HEK293 (cell line): ENCODE results near the gene ETNK2.
A peak's percentile ranks its signal among the peaks of the same experiment; 100 is the strongest.

ENCODE experiments used
- ATF2 ChIP-seq: fragments of 450-650 bp; formaldehyde crosslinking; IDR thresholded peaks from 2 replicates; pipeline ENCODE4 v1.5.1; 2016; ENCODE audit warnings: missing biosample characterization, missing genetic modification characterization, low read depth
- BCL6B ChIP-seq: fragments of 450-650 bp; formaldehyde crosslinking; IDR thresholded peaks from 2 replicates; pipeline ENCODE4 v1.5.1; 2017; ENCODE audit warnings: missing biosample characterization, missing genetic modification characterization
- EGR2 ChIP-seq: fragments of 450-650 bp; formaldehyde crosslinking; IDR thresholded peaks from 2 replicates; pipeline ENCODE4 v1.5.1; 2016; ENCODE audit warnings: low read depth, missing biosample characterization, missing genetic modification characterization
- GLI4 ChIP-seq: fragments of 450-650 bp; formaldehyde crosslinking; IDR thresholded peaks from 2 replicates; pipeline ENCODE4 v1.5.1; 2016; ENCODE audit warnings: missing biosample characterization, missing genetic modification characterization
- GLIS1 ChIP-seq: fragments of 450-650 bp; formaldehyde crosslinking; IDR thresholded peaks from 2 replicates; pipeline ENCODE4 v1.5.1; 2016; ENCODE audit warnings: missing biosample characterization, missing genetic modification characterization
- HOXC10 ChIP-seq: sonication (generic); formaldehyde crosslinking; IDR thresholded peaks from 2 replicates; pipeline ENCODE4 v1.8.1; 2023; ENCODE audit warnings: mild to moderate bottlenecking, missing genetic modification reagents
- KLF10 ChIP-seq: fragments of 450-650 bp; IDR thresholded peaks from 2 replicates; pipeline ENCODE4 v1.5.1; 2018; ENCODE audit warnings: missing biosample characterization, mild to moderate bottlenecking, missing genetic modification characterization
- KLF9 ChIP-seq: fragments of 450-650 bp; formaldehyde crosslinking; IDR thresholded peaks from 2 replicates; pipeline ENCODE4 v1.5.1; 2016; ENCODE audit warnings: missing biosample characterization, missing genetic modification characterization, low read depth
- SETDB1 ChIP-seq: IDR thresholded peaks from one replicate; pipeline ENCODE4 v1.6.1; 2017; ENCODE audit warnings: mild to moderate bottlenecking, low read length, moderate library complexity, mixed read lengths; ENCODE audit not compliant: insufficient read length
- SP7 ChIP-seq: fragments of 450-650 bp; formaldehyde crosslinking; IDR thresholded peaks from 2 replicates; pipeline ENCODE4 v1.5.1; 2016; ENCODE audit warnings: missing biosample characterization, missing genetic modification characterization
- TRIM28 ChIP-seq: IDR thresholded peaks from 2 replicates; pipeline ENCODE4 v1.6.1; 2011; ENCODE audit warnings: low read length, control low read depth, borderline replicate concordance
- ZBTB20 ChIP-seq: fragments of 450-650 bp; formaldehyde crosslinking; IDR thresholded peaks from 2 replicates; pipeline ENCODE4 v1.5.1; 2016; ENCODE audit warnings: missing biosample characterization, missing genetic modification characterization
- ZBTB21 ChIP-seq: fragments of 450-650 bp; formaldehyde crosslinking; IDR thresholded peaks from 2 replicates; pipeline ENCODE4 v1.5.1; 2017; ENCODE audit warnings: missing biosample characterization, missing genetic modification characterization
- ZBTB48 ChIP-seq: fragments of 450-650 bp; formaldehyde crosslinking; IDR thresholded peaks from 2 replicates; pipeline ENCODE4 v1.5.1; 2016; ENCODE audit warnings: missing biosample characterization, missing genetic modification characterization
- ZBTB6 ChIP-seq: fragments of 450-650 bp; formaldehyde crosslinking; IDR thresholded peaks from 2 replicates; pipeline ENCODE4 v1.5.1; 2017; ENCODE audit warnings: missing biosample characterization, missing genetic modification characterization
- ZEB2 ChIP-seq: fragments of 450-650 bp; formaldehyde crosslinking; IDR thresholded peaks from 2 replicates; pipeline ENCODE4 v1.5.1; 2016; ENCODE audit warnings: missing biosample characterization, missing genetic modification characterization
- ZNF175 ChIP-seq: fragments of 450-650 bp; formaldehyde crosslinking; IDR thresholded peaks from 2 replicates; pipeline ENCODE4 v1.5.1; 2016; ENCODE audit warnings: missing biosample characterization, missing genetic modification characterization
- ZNF18 ChIP-seq: fragments of 450-650 bp; formaldehyde crosslinking; IDR thresholded peaks from 2 replicates; pipeline ENCODE4 v1.5.1; 2016; ENCODE audit warnings: missing biosample characterization, missing genetic modification characterization
- ZNF223 ChIP-seq: fragments of 450-650 bp; formaldehyde crosslinking; IDR thresholded peaks from 2 replicates; pipeline ENCODE4 v1.5.1; 2016; ENCODE audit warnings: missing biosample characterization, missing genetic modification characterization
- ZNF266 ChIP-seq: fragments of 450-650 bp; formaldehyde crosslinking; IDR thresholded peaks from 2 replicates; pipeline ENCODE4 v1.5.1; 2016; ENCODE audit warnings: missing biosample characterization, missing genetic modification characterization, low read depth
- ZNF292 ChIP-seq: fragments of 450-650 bp; formaldehyde crosslinking; IDR thresholded peaks from 2 replicates; pipeline ENCODE4 v1.5.1; 2016; ENCODE audit warnings: low read depth, missing biosample characterization, missing genetic modification characterization, borderline replicate concordance
- ZNF416 ChIP-seq: fragments of 450-650 bp; formaldehyde crosslinking; IDR thresholded peaks from 2 replicates; pipeline ENCODE4 v1.5.1; 2016; ENCODE audit warnings: missing biosample characterization, missing genetic modification characterization
- ZNF426 ChIP-seq: fragments of 450-650 bp; formaldehyde crosslinking; IDR thresholded peaks from 2 replicates; pipeline ENCODE4 v1.5.1; 2017; ENCODE audit warnings: missing biosample characterization, missing genetic modification characterization, mild to moderate bottlenecking, inconsistent platforms, moderate library complexity
- ZNF473 ChIP-seq: fragments of 450-650 bp; formaldehyde crosslinking; IDR thresholded peaks from 2 replicates; pipeline ENCODE4 v1.5.1; 2017; ENCODE audit warnings: missing biosample characterization, missing genetic modification characterization
- ZNF514 ChIP-seq: fragments of 450-650 bp; formaldehyde crosslinking; IDR thresholded peaks from 2 replicates; pipeline ENCODE4 v1.5.1; 2016; ENCODE audit warnings: missing biosample characterization, missing genetic modification characterization
- ZNF626 ChIP-seq: fragments of 450-650 bp; sonication (Bioruptor Pico); formaldehyde crosslinking; IDR thresholded peaks from 2 replicates; pipeline ENCODE4 v1.5.1; 2018; ENCODE audit warnings: missing biosample characterization, missing genetic modification characterization, inconsistent platforms
- ZNF629 ChIP-seq: fragments of 450-650 bp; formaldehyde crosslinking; IDR thresholded peaks from 2 replicates; pipeline ENCODE4 v1.5.1; 2017; ENCODE audit warnings: missing biosample characterization, missing genetic modification characterization
- ZNF747 ChIP-seq: fragments of 450-650 bp; formaldehyde crosslinking; IDR thresholded peaks from 2 replicates; pipeline ENCODE4 v1.5.1; 2016; ENCODE audit warnings: missing biosample characterization, missing genetic modification characterization
- ZNF776 ChIP-seq: fragments of 450-650 bp; formaldehyde crosslinking; IDR thresholded peaks from 2 replicates; pipeline ENCODE4 v1.5.0; 2017; ENCODE audit warnings: missing biosample characterization, missing genetic modification characterization, borderline replicate concordance
- TF ChIP-seq, protein P1 (sequence below): fragments of 450-650 bp; formaldehyde crosslinking; conservative IDR thresholded peaks from 2 replicates; pipeline ENCODE4 v1.5.1; 2016; ENCODE audit warnings: low read depth, missing biosample characterization, missing genetic modification characterization

The ETNK2 gene

DNA sequence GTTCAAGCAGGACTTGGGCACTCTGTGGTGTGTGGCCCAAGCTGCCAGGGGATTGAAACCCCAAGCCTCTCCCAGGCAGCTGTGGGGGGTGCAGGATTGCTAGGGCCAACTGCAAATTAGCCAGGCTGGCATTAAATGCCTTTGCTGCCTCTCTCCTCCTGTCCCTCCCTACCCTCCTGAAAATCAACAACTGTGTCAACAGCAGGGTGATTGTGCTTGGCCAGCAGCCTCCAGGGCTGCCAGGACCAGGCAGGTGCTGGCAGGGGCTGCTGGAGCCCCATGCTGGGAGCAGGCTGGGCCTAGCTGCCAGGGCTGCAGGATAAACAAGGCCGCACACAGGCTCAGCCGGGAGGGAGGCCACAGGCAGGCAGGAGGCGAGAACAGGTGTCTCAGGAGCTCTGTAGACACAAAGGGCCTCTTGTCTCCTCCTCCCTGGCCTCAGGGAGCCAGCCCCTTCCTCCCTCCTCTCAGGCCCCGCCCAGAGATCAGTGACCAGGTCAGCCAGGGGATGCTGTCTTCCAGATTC lies 67.5 kb downstream of the ETNK2 start (continued):
- no peak for TF ChIP-seq ZNF747 (tag by site-specific recombination)
- TF ChIP-seq ZNF292 (tag by site-specific recombination): no peak
- peak; percentile 94 for TF ChIP-seq GLIS1 (tag by site-specific recombination)
- TF ChIP-seq ZBTB21 (tag by site-specific recombination): no peak
- no peak for TF ChIP-seq EGR2
- TF ChIP-seq ZNF18: no peak
- TF ChIP-seq ZBTB6 (tag by site-specific recombination): no peak
- TF ChIP-seq ATF2: no peak
- TF ChIP-seq ZBTB48 (tag by site-specific recombination): peak; percentile 45; the same call in 1 of the 2 replicates
- TF ChIP-seq ZNF175 (tag by site-specific recombination): no peak
- no peak for TF ChIP-seq ZNF629
- TF ChIP-seq, protein P1, sequence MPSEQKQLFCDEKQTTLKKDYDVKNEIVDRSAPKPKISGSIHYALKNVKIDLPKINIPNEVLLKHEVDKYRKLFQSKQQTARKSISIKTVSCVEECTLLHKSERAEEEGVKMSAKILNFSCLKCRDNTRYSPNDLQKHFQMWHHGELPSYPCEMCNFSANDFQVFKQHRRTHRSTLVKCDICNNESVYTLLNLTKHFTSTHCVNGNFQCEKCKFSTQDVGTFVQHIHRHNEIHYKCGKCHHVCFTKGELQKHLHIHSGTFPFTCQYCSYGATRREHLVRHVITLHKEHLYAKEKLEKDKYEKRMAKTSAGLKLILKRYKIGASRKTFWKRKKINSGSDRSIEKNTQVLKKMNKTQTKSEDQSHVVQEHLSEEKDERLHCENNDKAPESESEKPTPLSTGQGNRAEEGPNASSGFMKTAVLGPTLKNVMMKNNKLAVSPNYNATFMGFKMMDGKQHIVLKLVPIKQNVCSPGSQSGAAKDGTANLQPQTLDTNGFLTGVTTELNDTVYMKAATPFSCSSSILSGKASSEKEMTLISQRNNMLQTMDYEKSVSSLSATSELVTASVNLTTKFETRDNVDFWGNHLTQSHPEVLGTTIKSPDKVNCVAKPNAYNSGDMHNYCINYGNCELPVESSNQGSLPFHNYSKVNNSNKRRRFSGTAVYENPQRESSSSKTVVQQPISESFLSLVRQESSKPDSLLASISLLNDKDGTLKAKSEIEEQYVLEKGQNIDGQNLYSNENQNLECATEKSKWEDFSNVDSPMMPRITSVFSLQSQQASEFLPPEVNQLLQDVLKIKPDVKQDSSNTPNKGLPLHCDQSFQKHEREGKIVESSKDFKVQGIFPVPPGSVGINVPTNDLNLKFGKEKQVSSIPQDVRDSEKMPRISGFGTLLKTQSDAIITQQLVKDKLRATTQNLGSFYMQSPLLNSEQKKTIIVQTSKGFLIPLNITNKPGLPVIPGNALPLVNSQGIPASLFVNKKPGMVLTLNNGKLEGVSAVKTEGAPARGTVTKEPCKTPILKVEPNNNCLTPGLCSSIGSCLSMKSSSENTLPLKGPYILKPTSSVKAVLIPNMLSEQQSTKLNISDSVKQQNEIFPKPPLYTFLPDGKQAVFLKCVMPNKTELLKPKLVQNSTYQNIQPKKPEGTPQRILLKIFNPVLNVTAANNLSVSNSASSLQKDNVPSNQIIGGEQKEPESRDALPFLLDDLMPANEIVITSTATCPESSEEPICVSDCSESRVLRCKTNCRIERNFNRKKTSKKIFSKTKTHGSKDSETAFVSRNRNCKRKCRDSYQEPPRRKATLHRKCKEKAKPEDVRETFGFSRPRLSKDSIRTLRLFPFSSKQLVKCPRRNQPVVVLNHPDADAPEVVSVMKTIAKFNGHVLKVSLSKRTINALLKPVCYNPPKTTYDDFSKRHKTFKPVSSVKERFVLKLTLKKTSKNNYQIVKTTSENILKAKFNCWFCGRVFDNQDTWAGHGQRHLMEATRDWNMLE: no peak
- TF ChIP-seq ZEB2 (tag by site-specific recombination): no peak
- TF ChIP-seq ZNF266 (tag by site-specific recombination): no peak
- no peak for TF ChIP-seq ZNF473
- peak; percentile 29; the same call in 1 of the 2 replicates for TF ChIP-seq SP7 (tag by site-specific recombination)
- TF ChIP-seq ZBTB20 (tag by site-specific recombination): peak; percentile 50; the same call in 1 of the 2 replicates
- no peak for TF ChIP-seq ZNF223 (tag by site-specific recombination)
- no peak for TF ChIP-seq ZNF426 (tag by site-specific recombination)
- no peak for TF ChIP-seq KLF10
- TF ChIP-seq TRIM28: no peak
- TF ChIP-seq BCL6B (tag by site-specific recombination): no peak
- no peak for TF ChIP-seq ZNF776 (tag by site-specific recombination)
- no peak for TF ChIP-seq ZNF626 (tag by site-specific recombination)
- no peak for TF ChIP-seq ZNF514
- TF ChIP-seq HOXC10: no peak
- TF ChIP-seq SETDB1: no peak
- TF ChIP-seq ZNF416 (tag by site-specific recombination): no peak
- no peak for TF ChIP-seq GLI4 (tag by site-specific recombination)
- no peak for TF ChIP-seq KLF9 (tag by site-specific recombination)
